H1 (cell line): ENCODE data around the gene INPPL1. TPM values are rescaled to one million over a fixed set of nuclear protein-coding genes. Genes with fewer than 3 reads are reported as not detected.

Source experiments
- CTCF ChIA-PET: fragments of 300-600 bp; sonication (Branson Sonifier 250); formaldehyde crosslinking; loops from one replicate; lab custom pipeline; 2021; ENCODE audit not compliant: partially characterized antibody; lab: Charles Lee
- POLR2A ChIA-PET: fragments of 300-600 bp; sonication (Branson Sonifier 250); formaldehyde crosslinking; loops from one replicate; lab custom pipeline; 2021; ENCODE audit warnings: inconsistent platforms; ENCODE audit not compliant: partially characterized antibody; lab: Charles Lee
- DNase-seq, 2 experiments: peaks; one replicate each; pipeline versions ENCODE4 v3.0.0 to v3.0.0-alpha.2; 2010 to 2022; ENCODE audit warnings: low spot score in 2 of 2, low read depth in 1 of 2, mixed read lengths in 1 of 2
- FAIRE-seq: peaks from 2 replicates; lab custom pipeline; 2011; peaks lifted over from hg19 to GRCh38; lab: Jason Lieb, UNC
- H2AFZ ChIP-seq: 2 replicates; pipeline ENCODE4 v1.8.1; 2012; ENCODE audit warnings: low read length, inconsistent platforms
- H2AK5ac ChIP-seq: 2 replicates; pipeline ENCODE4 v1.6.1; 2013; ENCODE audit warnings: low read depth, low read length
- H2BK120ac ChIP-seq: replicated peaks from 2 replicates; pipeline ENCODE3; 2013; ENCODE audit warnings: low read depth, low read length, inconsistent platforms
- H2BK12ac ChIP-seq: 2 replicates; pipeline ENCODE4 v1.6.1; 2013; ENCODE audit warnings: low read depth, low read length
- H2BK15ac ChIP-seq: 2 replicates; pipeline ENCODE4 v1.6.1; 2013; ENCODE audit warnings: low read length
- H2BK20ac ChIP-seq: 2 replicates; pipeline ENCODE4 v1.6.1; 2013; ENCODE audit warnings: low read length
- H2BK5ac ChIP-seq: 2 replicates; pipeline ENCODE4 v1.6.1; 2013; ENCODE audit warnings: low read depth, low read length
- H3K14ac ChIP-seq: 2 replicates; pipeline ENCODE4 v1.6.1; 2013; ENCODE audit warnings: inconsistent platforms; ENCODE audit not compliant: insufficient read length
- H3K18ac ChIP-seq: 2 replicates; pipeline ENCODE4 v1.6.1; 2013; ENCODE audit warnings: low read length; ENCODE audit errors: extremely low read depth
- H3K23ac ChIP-seq: 2 replicates; pipeline ENCODE4 v1.6.1; 2013; ENCODE audit warnings: inconsistent platforms; ENCODE audit not compliant: insufficient read length
- H3K23me2 ChIP-seq: 2 replicates; pipeline ENCODE4 v1.6.1; 2013; ENCODE audit warnings: low read depth, low read length
- H3K27ac ChIP-seq: 2 replicates; pipeline ENCODE4 v1.6.1; 2011; ENCODE audit warnings: low read depth, low read length, inconsistent platforms
- H3K27me3 ChIP-seq, 4 experiments: replicated peaks in 1 of 4; 1 replicate in 1 of 4; 2 replicates in 3 of 4; pipeline versions ENCODE4 v1.6.1 to v1.8.1; 2011 to 2013; ENCODE audit warnings: low read length in 3 of 4, mild to moderate bottlenecking in 3 of 4, inconsistent platforms in 2 of 4, mixed read lengths in 2 of 4, moderate library complexity in 1 of 4; ENCODE audit not compliant: control insufficient read depth in 3 of 4, insufficient read depth in 3 of 4; ENCODE audit errors: extremely low read depth in 1 of 4
- H3K36me3 ChIP-seq, 4 experiments: 2 replicates each; pipeline versions ENCODE4 v1.6.1 to v1.8.1; 2011 to 2013; ENCODE audit warnings: mild to moderate bottlenecking in 4 of 4, low read length in 3 of 4, moderate library complexity in 2 of 4, control low read depth in 1 of 4, inconsistent platforms in 1 of 4; ENCODE audit not compliant: insufficient read depth in 4 of 4, control insufficient read depth in 2 of 4
- H3K4ac ChIP-seq: replicated peaks from 2 replicates; pipeline ENCODE3; 2013; ENCODE audit warnings: low read length, low read depth, mixed read lengths, inconsistent platforms; ENCODE audit not compliant: insufficient read length
- H3K4me1 ChIP-seq, 4 experiments: replicated peaks in 1 of 4; 1 replicate in 1 of 4; 2 replicates in 3 of 4; pipeline versions ENCODE4 v1.6.1 to v1.8.1; 2011 to 2013; ENCODE audit warnings: low read length in 3 of 4, inconsistent platforms in 2 of 4, mixed read lengths in 1 of 4; ENCODE audit not compliant: insufficient read depth in 4 of 4, control insufficient read depth in 3 of 4
- H3K4me2 ChIP-seq, 2 experiments: 2 replicates each; pipeline versions ENCODE4 v1.6.1 to v1.8.1; 2011 to 2013; ENCODE audit warnings: low read depth in 2 of 2, low read length in 2 of 2, control low read depth in 1 of 2, inconsistent platforms in 1 of 2, mild to moderate bottlenecking in 1 of 2; ENCODE audit not compliant: insufficient read depth in 1 of 2
- H3K4me3 ChIP-seq, 4 experiments: fragments of 200-600, 300-600 bp in 1 of 4; sonication (generic), shearing (Covaris generic), sonication (Bioruptor Twin) in 1 of 4; 2 replicates each; pipeline versions ENCODE4 v1.5.1 to v1.8.1; 2011 to 2016; ENCODE audit warnings: low read length in 4 of 4, low read depth in 3 of 4, control low read depth in 2 of 4, inconsistent platforms in 2 of 4, mild to moderate bottlenecking in 2 of 4, mixed read lengths in 1 of 4, moderate library complexity in 1 of 4; ENCODE audit not compliant: insufficient read depth in 2 of 4; ENCODE audit errors: extremely low read depth in 1 of 4
- H3K56ac ChIP-seq: replicated peaks from 2 replicates; pipeline ENCODE3; 2013; ENCODE audit warnings: low read depth, mild to moderate bottlenecking, mixed read lengths, low read length, inconsistent platforms; ENCODE audit not compliant: insufficient read length
- H3K79me1 ChIP-seq: 2 replicates; pipeline ENCODE4 v1.6.1; 2013; ENCODE audit warnings: low read depth, low read length, control low read depth
- H3K79me2 ChIP-seq, 2 experiments: 2 replicates each; pipeline versions ENCODE4 v1.6.1 to v1.8.1; 2012 to 2013; ENCODE audit warnings: low read length in 2 of 2, mild to moderate bottlenecking in 2 of 2, inconsistent platforms in 1 of 2; ENCODE audit not compliant: insufficient read depth in 2 of 2, control insufficient read depth in 1 of 2
- H3K9ac ChIP-seq, 4 experiments: replicated peaks in 1 of 4; 1 replicate in 1 of 4; 2 replicates in 3 of 4; pipeline versions ENCODE4 v1.6.1 to v1.8.1; 2011 to 2013; ENCODE audit warnings: low read depth in 3 of 4, low read length in 3 of 4, control low read depth in 2 of 4, mild to moderate bottlenecking in 2 of 4, moderate library complexity in 2 of 4, inconsistent platforms in 1 of 4; ENCODE audit errors: extremely low read depth in 1 of 4
- H3K9me3 ChIP-seq, 2 experiments: 2 replicates each; pipeline versions ENCODE4 v1.6.1 to v1.8.1; 2012 to 2013; ENCODE audit warnings: mild to moderate bottlenecking in 2 of 2, moderate library complexity in 2 of 2, control low read depth in 1 of 2, inconsistent platforms in 1 of 2, low read depth in 1 of 2, low read length in 1 of 2, mixed read lengths in 1 of 2; ENCODE audit not compliant: insufficient read depth in 2 of 2
- H4K20me1 ChIP-seq, 2 experiments: replicated peaks in 1 of 2; 2 replicates each; pipeline versions ENCODE3 to v1.8.1; 2011 to 2013; ENCODE audit warnings: inconsistent platforms in 2 of 2, low read length in 2 of 2, mild to moderate bottlenecking in 1 of 2; ENCODE audit not compliant: insufficient read depth in 2 of 2, control insufficient read depth in 1 of 2
- H4K5ac ChIP-seq: 2 replicates; pipeline ENCODE4 v1.6.1; 2013; ENCODE audit warnings: low read length, low read depth, mixed read lengths, inconsistent platforms; ENCODE audit not compliant: insufficient read length
- H4K8ac ChIP-seq: 2 replicates; pipeline ENCODE4 v1.8.0; 2013; ENCODE audit warnings: mild to moderate bottlenecking, moderate library complexity, low read length, inconsistent platforms; ENCODE audit not compliant: insufficient read depth; ENCODE audit errors: extremely low read depth
- H4K91ac ChIP-seq: replicated peaks from 2 replicates; pipeline ENCODE3; 2013; ENCODE audit warnings: low read length, mixed read lengths, inconsistent platforms; ENCODE audit not compliant: insufficient read length
- BRCA1 ChIP-seq: IDR thresholded peaks from 2 replicates; pipeline ENCODE4 v1.6.1; 2012; ENCODE audit warnings: low read depth, low read length, improper control_type of control experiment
- CREB1 ChIP-seq: IDR thresholded peaks from 2 replicates; pipeline ENCODE4 v1.6.1; 2012; ENCODE audit warnings: inconsistent platforms
- GTF2F1 ChIP-seq: IDR thresholded peaks from 2 replicates; pipeline ENCODE4 v1.6.1; 2012; ENCODE audit warnings: low read depth, low read length, improper control_type of control experiment, borderline replicate concordance
- POU5F1 ChIP-seq: IDR thresholded peaks from 2 replicates; pipeline ENCODE4 v1.6.1; 2011; ENCODE audit warnings: low read depth, mild to moderate bottlenecking, low read length, moderate library complexity
- WGBS, 2 experiments: shearing (Covaris generic) in 1 of 2; methylation state at CpG; one replicate each; pipeline versions ENCODE4 v1.1.6 to v1.1.7; 2013 to 2015; ENCODE audit warnings: low lambda C conversion rate in 2 of 2, mixed read lengths in 2 of 2, inconsistent platforms in 1 of 2, low coverage in 1 of 2, missing lambda C conversion rate in 1 of 2; ENCODE audit not compliant: insufficient replicate concordance in 2 of 2, insufficient coverage in 1 of 2, insufficient read length in 1 of 2; ENCODE audit errors: extremely low coverage in 1 of 2, missing lambda C conversion rate in 1 of 2; 5-methylcytosine and 5-hydroxymethylcytosine counted together
- polyA plus RNA-seq, 7 experiments: library from polyadenylated mRNA; depleted of rRNA in 3 of 7; stranded (reverse) in 5 of 7; unstranded in 2 of 7; fragments of >200 nt in 5 of 7; fragments of 200-250 nt in 2 of 7; gene quantifications; 1 replicate in 5 of 7; 2 replicates in 1 of 7; 4 replicates in 1 of 7; pipeline versions ENCODE4 v1.2.1 to v1.2.3, GENCODE V29; 2011 to 2013; ENCODE audit warnings: missing spikeins in 2 of 7, mixed read lengths in 2 of 7
- total RNA-seq: library from RNA; stranded (reverse); fragmentation: NEBNext Ultra II Directional; extraction: Animal tissue kit (Norgen Biotek cat#: 25700); gene quantifications from 2 replicates; pipeline ENCODE4 v1.2.1, GENCODE V29; 2021
- TF ChIP-seq, protein P1 (sequence below): IDR thresholded peaks from 2 replicates; pipeline ENCODE4 v1.6.1; 2011; ENCODE audit warnings: low read depth, mild to moderate bottlenecking, low read length; ENCODE audit not compliant: insufficient read depth

INPPL1 gene
- total and polyA plus RNA-seq, 2 of the 8 experiments (the other 6 are each of a cell fraction or from before 2014, with no cell fraction given): 54.5 to 79.5 TPM

DNA sequence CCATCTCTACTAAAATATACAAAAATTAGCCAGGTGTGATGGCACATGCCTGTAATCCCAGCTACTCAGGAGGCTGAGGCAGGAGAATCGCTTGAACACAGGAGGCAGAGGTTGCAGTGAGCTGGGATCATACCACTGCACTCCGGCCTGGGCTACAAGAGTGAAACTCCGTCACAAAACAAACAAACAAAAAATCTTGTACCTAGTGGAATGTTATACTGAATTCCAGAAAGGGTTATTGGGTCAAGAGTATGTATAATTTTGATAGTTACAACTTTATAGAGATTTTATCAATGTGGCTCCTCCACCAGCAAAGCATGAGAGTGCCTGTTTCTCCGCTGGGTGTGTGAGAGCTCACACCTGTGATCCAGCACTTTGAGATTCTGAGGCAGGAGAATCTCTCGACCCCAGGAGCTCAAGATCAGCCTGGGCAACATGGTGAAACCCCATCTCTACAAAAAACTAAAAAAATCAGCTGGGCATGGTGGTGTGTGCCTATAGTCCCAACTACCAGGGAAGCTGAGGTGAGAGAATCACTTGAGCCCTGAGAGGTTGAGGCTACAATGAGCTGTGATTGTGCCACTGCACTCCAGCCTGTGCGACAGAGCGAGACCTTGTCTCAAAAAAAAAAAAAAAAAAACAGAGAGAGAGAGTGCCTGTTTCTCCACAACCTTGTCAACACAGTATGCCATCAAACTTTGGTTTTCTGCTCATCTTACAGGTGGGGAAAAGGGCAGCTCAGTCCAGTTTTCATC lies 45.3 kb upstream of the INPPL1 start:
- H4K91ac ChIP-seq: no peak overlapping the region
- no peak overlapping the region for H3K4me2 ChIP-seq
- H3K23me2 ChIP-seq: no peaks in the 10 kb centered on the region
- H3K4me1 ChIP-seq: no peaks in the 10 kb centered on the region
- no peaks in the 10 kb centered on the region for H3K27me3 ChIP-seq
- H2BK120ac ChIP-seq: no peak overlapping the region
- no peak overlapping the region for H4K8ac ChIP-seq
- no peaks in the 10 kb centered on the region for H4K20me1 ChIP-seq
- H4K5ac ChIP-seq: no peak overlapping the region
- ChIA-PET CTCF (interaction anchor here (0.7 to 2.5 kb wide), 9 partner anchors 9 to 175 kb away, joined by 3 to 17 read pairs (median 3); no protein-coding TSS in a partner anchor), POLR2A (interaction anchor here (1.2 kb wide), 1 partner anchor 67 kb away, joined by 3 read pairs; the partner anchor contains the start of gene ANAPC15)
- H3K9me3 ChIP-seq: no peaks in the 10 kb centered on the region
- no peaks in the 10 kb centered on the region for H3K79me2 ChIP-seq
- no peak overlapping the region for H2BK12ac ChIP-seq
- H3K56ac ChIP-seq: no peak overlapping the region
- H3K4ac ChIP-seq: no peak overlapping the region
- H3K14ac ChIP-seq: no peak overlapping the region
- no peak overlapping the region for H3K9ac ChIP-seq
- H3K18ac ChIP-seq: no peak overlapping the region
- WGBS, 2 experiments: 85% methylated on average over 5 of the region's 7 CpGs; no CpG with 5 or more reads in 1 of the 2 experiments
- H3K27ac ChIP-seq: no peak overlapping the region
- no peak overlapping the region for H2AFZ ChIP-seq
- H3K4me3 ChIP-seq: no peak overlapping the region
- no peak overlapping the region for H2AK5ac ChIP-seq
- no peak overlapping the region for H2BK20ac ChIP-seq
- no peak overlapping the region for H2BK15ac ChIP-seq
- FAIRE-seq (no peak), DNase-seq (no peak)
- no peak overlapping the region for H2BK5ac ChIP-seq
- no peaks in the 10 kb centered on the region for H3K36me3 ChIP-seq
- H3K79me1 ChIP-seq: no peaks in the 10 kb centered on the region
- TF ChIP-seq POU5F1: no peak
- no peak for TF ChIP-seq GTF2F1
- no peak for TF ChIP-seq CREB1
- TF ChIP-seq, protein P1, sequence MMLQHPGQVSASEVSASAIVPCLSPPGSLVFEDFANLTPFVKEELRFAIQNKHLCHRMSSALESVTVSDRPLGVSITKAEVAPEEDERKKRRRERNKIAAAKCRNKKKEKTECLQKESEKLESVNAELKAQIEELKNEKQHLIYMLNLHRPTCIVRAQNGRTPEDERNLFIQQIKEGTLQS: no peak
- TF ChIP-seq BRCA1: no peak
- H3K23ac ChIP-seq: no peak overlapping the region
